PFSK-1 (cell line): ENCODE measurements around the gene PAK1.

ENCODE experiments used
- FOXP2 ChIP-seq: optimal IDR thresholded peaks from 2 replicates; pipeline ENCODE3; 2011; ENCODE audit warnings: borderline replicate concordance, control low read depth, inconsistent platforms; ENCODE audit not compliant: insufficient read depth; ENCODE audit errors: extremely low read length, extremely low read depth
- POLR2AphosphoS5 ChIP-seq: IDR thresholded peaks from 2 replicates; pipeline ENCODE4 v1.6.1; 2012; ENCODE audit warnings: low read depth, mild to moderate bottlenecking, control low read depth, low read length, moderate library complexity
- REST ChIP-seq, 2 experiments: IDR thresholded peaks; 2 replicates each; pipeline versions ENCODE4 v1.6.1 to v1.8.0; 2011 to 2012; ENCODE audit warnings: low read depth in 2 of 2, low read length in 2 of 2, control low read depth in 1 of 2, inconsistent platforms in 1 of 2, mild to moderate bottlenecking in 1 of 2, moderate library complexity in 1 of 2; ENCODE audit not compliant: insufficient read depth in 1 of 2
- SIN3A ChIP-seq: IDR thresholded peaks from 2 replicates; pipeline ENCODE4 v1.6.1; 2012; ENCODE audit warnings: mild to moderate bottlenecking, low read length, moderate library complexity, borderline replicate concordance; ENCODE audit not compliant: insufficient read depth
- TAF1 ChIP-seq: IDR thresholded peaks from 2 replicates; pipeline ENCODE4 v1.6.1; 2012; ENCODE audit warnings: low read length, control low read depth, borderline replicate concordance; ENCODE audit not compliant: insufficient read depth

PAK1 gene

DNA sequence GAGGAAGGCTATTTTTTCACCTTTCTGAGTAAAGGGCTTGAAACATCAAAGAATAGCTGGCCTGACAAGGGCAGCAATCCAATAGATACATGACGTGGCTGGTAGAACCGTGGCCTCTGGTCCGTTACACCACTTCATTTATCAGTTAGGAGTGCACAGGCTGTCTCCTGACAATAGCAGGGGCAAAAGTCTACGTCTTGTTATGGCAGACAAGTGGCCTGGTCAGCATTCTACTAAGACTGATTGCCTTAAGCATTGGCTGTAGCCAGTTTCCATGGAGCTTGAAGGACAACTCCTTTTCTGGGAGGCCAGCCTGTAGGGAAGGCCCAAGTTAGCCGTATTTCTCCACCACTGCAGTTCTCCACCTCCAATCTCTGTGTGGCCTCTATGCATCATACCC is 163.2 kb downstream of the PAK1 start:
- TF ChIP-seq SIN3A = no peak
- TF ChIP-seq REST (IDR thresholded peaks at IDR 0.05; ENCODE audit: insufficient read depth in 1 of 2, low read depth in 2 of 2, low read length in 2 of 2) = no peak
- TF ChIP-seq POLR2AphosphoS5 = no peak
- TF ChIP-seq FOXP2 = no peak
- no peak for TF ChIP-seq TAF1

DNA sequence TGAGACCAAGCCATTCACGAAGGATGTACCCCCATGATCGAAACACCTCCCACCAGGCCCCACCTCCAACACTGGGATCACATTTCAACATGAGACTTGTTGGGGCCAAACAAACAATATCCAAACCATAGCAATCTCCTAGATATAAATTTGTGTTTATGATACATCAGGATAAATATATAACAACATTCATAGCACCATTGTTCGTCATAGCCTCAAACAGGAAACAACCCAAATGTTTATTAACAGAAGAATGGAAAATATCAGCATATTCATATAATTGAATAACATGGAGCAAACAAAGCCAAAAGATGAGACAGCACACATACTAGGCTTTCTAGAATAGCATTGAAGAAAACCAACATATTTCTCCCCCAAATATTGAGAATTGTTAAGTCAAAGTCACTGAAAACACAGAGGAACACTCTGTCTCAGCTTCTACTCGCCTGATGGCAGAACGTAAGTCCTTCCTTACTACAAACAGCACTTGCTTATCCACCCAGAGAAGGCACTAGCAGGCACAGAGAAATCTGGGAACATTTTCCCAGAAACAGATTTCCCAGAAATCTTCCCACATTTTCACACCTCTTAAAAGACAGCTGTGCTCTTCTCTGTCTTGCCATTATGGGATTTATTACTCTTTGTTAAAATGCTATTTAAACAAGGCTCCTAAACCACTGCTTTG is 164.4 kb downstream of the PAK1 start:
- TF ChIP-seq REST (IDR thresholded peaks at IDR 0.05; ENCODE audit: insufficient read depth in 1 of 2, low read depth in 2 of 2, low read length in 2 of 2) (no peak), SIN3A (no peak), POLR2AphosphoS5 (no peak), TAF1 (no peak), FOXP2 (no peak)

GRCh38 chr11:77308838-77309237 is 165.1 kb downstream of the PAK1 start:
- TF ChIP-seq FOXP2 = no peak
- TF ChIP-seq TAF1 = no peak
- no peak for TF ChIP-seq REST (IDR thresholded peaks at IDR 0.05; ENCODE audit: insufficient read depth in 1 of 2, low read depth in 2 of 2, low read length in 2 of 2)
- TF ChIP-seq POLR2AphosphoS5 = no peak
- TF ChIP-seq SIN3A = no peak

DNA sequence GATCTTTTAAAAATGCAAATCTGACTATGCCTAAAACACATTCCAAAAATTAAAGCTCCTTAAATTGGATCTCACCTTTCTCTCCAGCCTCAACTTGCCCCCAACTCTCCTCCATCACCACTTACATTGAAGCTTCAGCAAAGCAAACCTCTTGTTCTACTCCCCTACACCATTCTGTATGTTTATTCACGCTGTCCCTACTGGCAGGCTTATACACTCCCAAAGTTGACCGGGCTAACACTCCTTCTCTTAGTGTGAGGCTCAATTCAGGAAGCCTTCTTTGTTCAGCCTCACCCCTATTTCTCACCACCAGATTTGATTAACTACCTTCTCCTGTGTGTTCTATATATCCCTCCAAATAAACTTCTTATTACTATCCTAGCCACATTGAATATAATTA is 170.6 kb downstream of the PAK1 start:
- TF ChIP-seq POLR2AphosphoS5 (no peak), TAF1 (no peak), REST (IDR thresholded peaks at IDR 0.05; ENCODE audit: insufficient read depth in 1 of 2, low read depth in 2 of 2, low read length in 2 of 2) (no peak), SIN3A (no peak)
